ENCODE results near the gene NDUFV1. TPM values are rescaled to one million over a fixed set of nuclear protein-coding genes. Genes with fewer than 3 reads are reported as not detected.
"Not testable (repeated sequence)": the region's sequence is repeated elsewhere in the genome, so short reads cannot be mapped to it uniquely, and the experiment has no call there.

NDUFV1 gene
- total and polyA plus RNA-seq, 5 donors from 2014 or later = 101 to 204 (median 119) TPM

- Mint-ChIP-seq H3K36me3 (peaks cover 7% of the 10 kb centered on the region), H3K27me3 (peaks cover 5% of the 10 kb centered on the region), H3K4me1 (peaks cover 0 to 41% (median 14%) of the 10 kb centered on the region in 4 donors), H3K4me3 (peak overlapping the region; percentile 85 to 90 (median 88)), H3K27ac (peak overlapping the region; percentile 90 to 98 (median 98)), H3K9me3 (no peaks in the 10 kb centered on the region)
- H3K9me3 ChIP-seq (ENCODE audit: control insufficient read depth in 2 of 2, low read length in 2 of 2) = no peaks in the 10 kb centered on the region
- no peaks in the 10 kb centered on the region for H3K27me3 ChIP-seq (ENCODE audit: control insufficient read depth, insufficient read depth, low read length)
- H3K4me3 ChIP-seq (ENCODE audit: low read depth, low read length) = peak overlapping the region; percentile 59
- DNase-seq (peak; percentile 71 to 91 (median 84)), ATAC-seq (ENCODE audit: low read depth in 2 of 2) (peak; percentile 93 to 94)
- H3K27ac ChIP-seq (ENCODE audit: insufficient read depth, low read length, poor library complexity, severe bottlenecking) = peak overlapping the region; percentile 97
- peaks cover 33% of the 10 kb centered on the region for H3K36me3 ChIP-seq (ENCODE audit: control insufficient read depth, insufficient read depth, low read length)
- H3K4me1 ChIP-seq (ENCODE audit: control insufficient read depth, insufficient read depth, low read length, poor library complexity, severe bottlenecking) = peaks cover 28% of the 10 kb centered on the region
Measured at GRCh38 chr11:67613960-67614715, 7.4 kb downstream of the NDUFV1 start.

- no peak overlapping the region for H3K4me3 ChIP-seq (ENCODE audit: low read depth, low read length)
- no peak for ATAC-seq (ENCODE audit: low read depth in 2 of 2)
- peak overlapping the region; percentile 90 to 98 (median 98) for H3K27ac Mint-ChIP-seq
Measured at GRCh38 chr11:67614730-67615714, 8.3 kb downstream of the NDUFV1 start.

GRCh38 chr11:67615728-67616430 lies 9.1 kb downstream of the NDUFV1 start:
- ATAC-seq (ENCODE audit: low read depth in 2 of 2) = no peak
- H3K27me3 Mint-ChIP-seq = peaks cover 5% of the 10 kb centered on the region
- H3K4me3 Mint-ChIP-seq = peak overlapping the region in 3 of 4 donors; percentile 32 to 73 (median 60)

More at GRCh38 chr11:67614730-67615714, 8.3 kb downstream of the NDUFV1 start:
- Mint-ChIP-seq H3K36me3 (peaks cover 3% of the 10 kb centered on the region), H3K9me3 (no peaks in the 10 kb centered on the region), H3K4me1 (peaks cover 0 to 41% (median 14%) of the 10 kb centered on the region in 4 donors), H3K4me3 (peak overlapping the region; percentile 85 to 90 (median 88)), H3K27me3 (peaks cover 5% of the 10 kb centered on the region)
- H3K27ac ChIP-seq (ENCODE audit: insufficient read depth, low read length, poor library complexity, severe bottlenecking) = peak overlapping the region; percentile 97
- H3K4me1 ChIP-seq (ENCODE audit: control insufficient read depth, insufficient read depth, low read length, poor library complexity, severe bottlenecking) = peaks cover 28% of the 10 kb centered on the region
- H3K36me3 ChIP-seq (ENCODE audit: control insufficient read depth, insufficient read depth, low read length) = peaks cover 25% of the 10 kb centered on the region
- peak; percentile 37 to 75 (median 43) for DNase-seq
- H3K9me3 ChIP-seq (ENCODE audit: control insufficient read depth in 2 of 2, low read length in 2 of 2) = no peaks in the 10 kb centered on the region
- no peaks in the 10 kb centered on the region for H3K27me3 ChIP-seq (ENCODE audit: control insufficient read depth, insufficient read depth, low read length)

GRCh38 chr11:67616431-67617242 lies 9.9 kb downstream of the NDUFV1 start:
- ATAC-seq (ENCODE audit: low read depth in 2 of 2) (no peak), DNase-seq (no peak)
- H3K4me3 Mint-ChIP-seq = peak overlapping the region; percentile 60 to 73 (median 66)
- H3K27ac Mint-ChIP-seq = peak overlapping the region in 2 of 3 donors; percentile 42 to 66
- Histone ChIP-seq H3K27me3 (ENCODE audit: control insufficient read depth, insufficient read depth, low read length) (no peaks in the 10 kb centered on the region), H3K9me3 (ENCODE audit: control insufficient read depth in 2 of 2, low read length in 2 of 2) (no peaks in the 10 kb centered on the region), H3K4me1 (ENCODE audit: control insufficient read depth, insufficient read depth, low read length, poor library complexity, severe bottlenecking) (peaks cover 28% of the 10 kb centered on the region), H3K4me3 (ENCODE audit: low read depth, low read length) (no peak overlapping the region), H3K36me3 (ENCODE audit: control insufficient read depth, insufficient read depth, low read length) (peaks cover 10% of the 10 kb centered on the region), H3K27ac (ENCODE audit: insufficient read depth, low read length, poor library complexity, severe bottlenecking) (no peak overlapping the region)
- H3K4me1 Mint-ChIP-seq = peaks cover 0 to 41% (median 14%) of the 10 kb centered on the region in 4 donors
- H3K9me3 Mint-ChIP-seq = no peaks in the 10 kb centered on the region
- H3K27me3 Mint-ChIP-seq = peaks cover 5% of the 10 kb centered on the region
- no peaks in the 10 kb centered on the region for H3K36me3 Mint-ChIP-seq

More at GRCh38 chr11:67615728-67616430, 9.1 kb downstream of the NDUFV1 start:
- peaks cover 0 to 41% (median 14%) of the 10 kb centered on the region in 4 donors for H3K4me1 Mint-ChIP-seq
- DNase-seq = peak in 1 of 3 donors; percentile 21
- H3K27ac Mint-ChIP-seq = peak overlapping the region in 2 of 3 donors; percentile 31 to 88
- no peaks in the 10 kb centered on the region for H3K36me3 Mint-ChIP-seq
- Histone ChIP-seq H3K36me3 (ENCODE audit: control insufficient read depth, insufficient read depth, low read length) (peaks cover 17% of the 10 kb centered on the region), H3K4me1 (ENCODE audit: control insufficient read depth, insufficient read depth, low read length, poor library complexity, severe bottlenecking) (peaks cover 28% of the 10 kb centered on the region), H3K4me3 (ENCODE audit: low read depth, low read length) (no peak overlapping the region), H3K27me3 (ENCODE audit: control insufficient read depth, insufficient read depth, low read length) (no peaks in the 10 kb centered on the region), H3K9me3 (ENCODE audit: control insufficient read depth in 2 of 2, low read length in 2 of 2) (no peaks in the 10 kb centered on the region), H3K27ac (ENCODE audit: insufficient read depth, low read length, poor library complexity, severe bottlenecking) (peak overlapping the region; percentile 97)
- no peaks in the 10 kb centered on the region for H3K9me3 Mint-ChIP-seq

GRCh38 chr11:67617243-67617953 lies 10.7 kb downstream of the NDUFV1 start:
- Mint-ChIP-seq H3K9me3 (no peaks in the 10 kb centered on the region), H3K4me3 (peak overlapping the region in 3 of 4 donors; percentile 53 to 69 (median 63)), H3K27ac (peak overlapping the region; percentile 42 to 88 (median 66)), H3K27me3 (peaks cover 5% of the 10 kb centered on the region), H3K36me3 (no peaks in the 10 kb centered on the region), H3K4me1 (peaks cover 0 to 38% (median 14%) of the 10 kb centered on the region in 4 donors)
- Histone ChIP-seq H3K4me3 (ENCODE audit: low read depth, low read length) (no peak overlapping the region), H3K36me3 (ENCODE audit: control insufficient read depth, insufficient read depth, low read length) (peaks cover 4% of the 10 kb centered on the region), H3K27me3 (ENCODE audit: control insufficient read depth, insufficient read depth, low read length) (no peaks in the 10 kb centered on the region), H3K4me1 (ENCODE audit: control insufficient read depth, insufficient read depth, low read length, poor library complexity, severe bottlenecking) (peaks cover 28% of the 10 kb centered on the region), H3K9me3 (ENCODE audit: control insufficient read depth in 2 of 2, low read length in 2 of 2) (no peaks in the 10 kb centered on the region), H3K27ac (ENCODE audit: insufficient read depth, low read length, poor library complexity, severe bottlenecking) (no peak overlapping the region)
- ATAC-seq (ENCODE audit: low read depth in 2 of 2) (no peak), DNase-seq (no peak)

GRCh38 chr11:67618901-67619659 lies 12.3 kb downstream of the NDUFV1 start:
- peaks cover 0 to 24% (median 10%) of the 10 kb centered on the region in 4 donors for H3K4me1 Mint-ChIP-seq
- not testable (repeated sequence) for H3K36me3 ChIP-seq (ENCODE audit: control insufficient read depth, insufficient read depth, low read length); H3K27me3 Mint-ChIP-seq; DNase-seq; H3K36me3 Mint-ChIP-seq; H3K4me3 ChIP-seq (ENCODE audit: low read depth, low read length); H3K9me3 ChIP-seq (ENCODE audit: control insufficient read depth in 2 of 2, low read length in 2 of 2); ATAC-seq (ENCODE audit: low read depth in 2 of 2); H3K27ac Mint-ChIP-seq; H3K27ac ChIP-seq (ENCODE audit: insufficient read depth, low read length, poor library complexity, severe bottlenecking); H3K9me3 Mint-ChIP-seq; H3K4me3 Mint-ChIP-seq; H3K27me3 ChIP-seq (ENCODE audit: control insufficient read depth, insufficient read depth, low read length)
- peaks cover 19% of the 10 kb centered on the region for H3K4me1 ChIP-seq (ENCODE audit: control insufficient read depth, insufficient read depth, low read length, poor library complexity, severe bottlenecking)

All from CD4-positive, CD25-positive, alpha-beta regulatory T cell (primary cell).